Mucosa of gallbladder (tissue), 1 donor: ENCODE results near the gene SVBP. TPM values are rescaled to one million over a fixed set of nuclear protein-coding genes. Genes with fewer than 3 reads are reported as not detected.

Experiments used
- DNase-seq: peaks from one replicate; pipeline ENCODE4 v3.0.0-alpha.2; 2020; ENCODE audit warnings: low spot score
- total RNA-seq: library from RNA; stranded (reverse); gene quantifications from one replicate; pipeline ENCODE4 v1.2.1, GENCODE V29; 2021
- donor health status: DM: no; HTN: no; CAD: no.

Gene SVBP
- total RNA-seq, 1 donor from 2014 or later = 17.8 TPM

DNA sequence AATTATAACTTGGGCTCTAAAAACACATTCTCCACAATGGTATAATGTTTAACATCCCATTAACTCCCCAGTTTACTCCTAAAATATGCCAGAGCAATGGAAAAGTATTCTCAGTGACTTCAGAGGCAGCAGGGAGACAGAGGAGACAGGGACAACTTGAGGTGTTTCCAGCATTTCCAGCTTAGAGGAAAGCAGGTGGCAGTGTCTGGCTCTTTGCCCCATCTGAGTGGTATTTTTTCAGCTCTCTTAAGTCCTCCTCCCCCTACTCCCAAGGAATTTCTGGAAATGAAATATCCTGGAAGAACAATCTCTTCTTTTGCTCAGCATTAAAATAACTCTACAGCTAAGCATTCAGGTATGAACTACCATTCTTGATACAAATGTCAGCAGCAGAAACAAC, 11.0 kb downstream of the SVBP start:
- no peak for DNase-seq

DNA sequence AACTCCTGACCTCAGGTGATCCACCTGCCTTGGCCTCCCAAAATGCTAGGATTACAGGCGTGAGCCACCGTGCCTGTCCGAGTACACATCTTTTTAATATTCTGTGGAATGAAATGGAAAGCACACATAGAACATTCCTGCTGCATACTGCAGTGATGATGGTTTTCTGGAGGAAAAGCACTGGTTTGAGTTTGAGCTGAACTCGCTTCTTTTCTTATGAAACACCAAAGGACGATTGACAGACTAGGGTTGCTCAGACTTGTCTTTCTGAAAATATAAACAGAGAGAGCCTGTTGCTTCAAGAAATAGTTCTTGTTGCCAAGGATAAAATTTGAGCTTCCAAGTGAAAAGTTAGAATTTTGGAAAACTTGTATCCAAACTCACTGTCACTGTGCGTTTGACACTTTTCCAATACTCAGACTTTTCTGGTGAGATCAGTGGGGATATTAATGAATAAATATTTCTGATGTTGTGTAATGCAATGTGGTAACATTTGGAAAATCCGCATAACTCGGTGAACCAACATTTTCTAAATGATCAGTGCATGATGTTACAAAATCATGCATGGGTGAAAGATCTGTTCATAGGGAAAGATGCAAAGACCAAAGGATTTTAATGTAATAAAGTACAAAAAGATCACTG, 15.2 kb downstream of the SVBP start:
- no peak for DNase-seq

DNA sequence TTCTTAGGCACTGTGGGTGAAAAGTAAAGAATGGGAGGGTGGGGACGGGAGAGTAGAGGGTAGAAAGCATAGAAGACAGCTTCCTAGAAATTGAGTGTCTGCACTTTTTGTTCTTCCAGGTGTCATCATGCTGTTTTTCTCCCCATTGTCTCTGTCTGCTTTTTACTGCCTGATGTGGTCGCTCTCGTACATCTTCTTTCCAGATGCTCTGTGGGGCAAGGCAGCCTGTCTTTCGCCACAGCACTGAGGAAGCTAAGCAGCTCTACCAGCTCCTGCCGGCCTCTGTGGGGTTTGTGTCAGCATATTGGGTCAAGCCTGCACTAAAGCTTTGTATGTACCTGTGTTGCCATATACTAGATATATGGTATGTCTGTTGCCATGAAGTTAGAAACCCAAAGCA, 19.2 kb downstream of the SVBP start:
- DNase-seq = no peak

DNA sequence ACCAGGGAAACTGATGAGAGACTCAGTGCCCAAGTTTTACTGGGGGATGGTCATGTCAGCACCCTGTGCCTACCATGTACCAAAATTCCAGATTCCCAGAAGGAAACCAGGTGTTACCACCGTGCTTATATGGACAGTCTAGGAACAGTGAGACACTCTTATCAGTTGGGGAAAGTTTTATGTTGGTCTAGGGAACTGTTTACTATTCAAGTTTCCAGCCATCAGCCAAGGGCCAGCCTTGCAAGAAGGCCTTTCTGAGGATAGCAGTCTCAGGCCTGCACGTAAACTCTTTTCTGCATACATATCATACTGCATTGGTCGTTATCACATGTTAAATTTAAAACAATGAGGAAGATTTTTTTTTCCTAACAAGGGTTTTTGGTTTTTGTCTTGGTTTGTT, 19.8 kb downstream of the SVBP start:
- DNase-seq = no peak

DNA sequence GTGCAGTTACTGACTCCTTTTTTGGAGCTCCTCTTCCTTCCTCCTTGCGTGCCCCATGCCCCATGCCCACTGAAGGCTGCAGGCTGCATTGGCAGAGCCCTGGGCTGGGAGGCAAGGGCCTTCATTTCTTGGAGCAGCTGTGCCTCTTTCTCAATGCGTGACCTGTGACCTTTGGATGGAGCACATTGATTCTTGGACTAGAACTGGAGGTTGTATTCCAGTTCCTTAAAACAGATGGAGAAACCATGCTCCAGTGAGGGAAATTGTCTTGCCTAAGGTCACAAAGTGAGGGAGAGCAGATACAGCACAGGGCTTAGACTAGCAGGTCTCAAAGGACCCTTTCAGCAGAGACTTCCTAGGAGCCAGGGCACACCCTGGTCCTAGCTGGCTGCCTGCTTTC, 23.4 kb downstream of the SVBP start:
- no peak for DNase-seq

DNA sequence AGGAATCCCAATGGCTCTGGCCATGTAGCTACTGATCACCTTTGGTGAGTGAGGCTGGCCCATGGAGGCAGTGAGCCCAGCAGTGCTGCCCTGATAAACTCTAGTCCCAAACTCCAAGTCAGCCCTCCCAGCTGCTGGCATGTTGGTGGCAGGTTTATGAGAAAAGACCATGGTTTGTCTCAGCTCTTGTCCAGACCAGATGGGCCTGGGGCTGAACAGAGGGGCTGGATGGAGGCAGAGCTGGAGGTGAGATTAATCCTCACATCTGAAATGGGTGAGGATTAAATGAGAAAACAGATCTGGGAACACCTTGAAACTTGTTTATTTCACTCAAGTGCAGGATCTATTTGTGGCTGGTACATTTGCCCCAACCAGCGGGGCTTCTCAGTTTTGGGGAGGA, 29.2 kb downstream of the SVBP start:
- DNase-seq = no peak

DNA sequence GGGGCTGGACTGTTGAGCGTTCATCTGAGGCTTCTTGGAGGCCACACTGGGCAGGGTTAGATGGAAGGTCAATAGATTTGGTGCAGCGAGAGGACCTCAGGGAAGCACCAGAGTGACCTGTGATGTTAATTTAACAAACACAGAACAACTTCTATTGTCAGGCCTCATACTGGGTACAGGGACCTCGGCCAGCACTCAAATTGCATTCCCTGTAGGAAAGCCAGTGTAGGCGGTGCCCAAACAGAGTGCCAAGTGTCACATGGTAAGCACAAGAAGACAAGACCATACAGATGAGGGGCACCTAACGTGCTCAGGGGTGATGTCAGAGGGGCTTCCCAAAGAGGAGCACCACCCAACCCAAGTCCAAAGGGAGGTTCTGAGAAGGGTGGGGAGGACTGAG, 31.1 kb downstream of the SVBP start:
- no peak for DNase-seq

DNA sequence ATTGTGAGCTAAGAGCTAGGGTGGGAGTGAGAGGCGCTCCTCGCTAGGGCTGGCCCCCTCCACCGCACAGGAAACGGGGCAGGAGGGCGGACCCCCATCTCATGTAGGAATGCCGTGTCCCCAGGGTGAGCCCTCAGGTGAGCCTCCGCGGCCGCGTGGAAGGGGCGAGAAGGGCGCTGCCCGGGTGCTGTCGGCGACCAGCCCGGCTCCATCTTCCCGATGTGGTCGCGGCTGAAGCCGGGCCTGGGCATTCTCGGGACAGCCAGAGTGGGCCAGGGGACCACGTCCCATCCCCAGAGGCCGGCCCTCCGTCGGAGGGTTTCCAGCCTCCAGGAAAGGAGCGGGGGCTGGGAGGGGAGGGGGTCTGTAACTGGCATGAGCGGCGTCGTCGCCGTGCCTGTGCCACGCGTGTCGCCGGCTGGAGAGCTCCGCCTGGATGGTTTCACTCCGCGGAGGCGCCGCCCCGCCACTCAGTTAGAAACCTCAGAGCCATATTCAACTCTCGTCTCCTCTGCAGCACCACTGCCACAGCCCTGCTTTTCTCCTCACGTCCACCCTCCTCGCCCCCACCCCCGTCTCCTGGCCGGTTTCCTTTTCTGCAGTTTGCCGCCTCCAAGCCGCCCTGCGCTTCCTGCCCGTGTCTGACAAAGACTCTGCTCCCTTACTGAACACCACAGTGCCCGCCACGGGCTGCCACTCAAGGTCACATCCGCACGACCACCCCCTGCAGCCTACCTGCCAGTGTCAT, 32.1 kb downstream of the SVBP start, which contains the start of gene TMEM269:
Gene TMEM269 (plus strand): TSS at position 46 of the 748 bp plus-strand sequence. CDS start 4,903 bp downstream, outside the sequence.
- DNase-seq = no peak

DNA sequence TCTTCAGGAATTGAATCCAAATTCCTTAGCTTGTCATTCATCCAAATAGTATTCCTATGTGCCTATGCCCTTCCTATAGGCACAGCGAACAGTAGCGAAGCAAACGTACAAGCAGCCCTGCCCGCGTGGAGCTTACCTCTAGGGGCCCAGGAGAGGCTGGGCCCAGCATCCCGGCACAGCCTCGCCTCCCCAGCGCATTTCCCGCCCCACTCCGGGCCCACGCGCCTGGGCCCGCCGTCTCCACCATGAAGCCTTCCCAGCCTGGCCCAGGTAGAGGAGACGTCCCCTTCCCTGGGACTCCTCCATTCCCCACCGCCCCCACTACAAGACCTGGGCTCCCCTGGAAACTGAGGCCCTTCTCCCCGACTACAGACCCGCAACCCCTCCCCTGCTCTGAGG, 32.7 kb downstream of the SVBP start:
- no peak for DNase-seq

DNA sequence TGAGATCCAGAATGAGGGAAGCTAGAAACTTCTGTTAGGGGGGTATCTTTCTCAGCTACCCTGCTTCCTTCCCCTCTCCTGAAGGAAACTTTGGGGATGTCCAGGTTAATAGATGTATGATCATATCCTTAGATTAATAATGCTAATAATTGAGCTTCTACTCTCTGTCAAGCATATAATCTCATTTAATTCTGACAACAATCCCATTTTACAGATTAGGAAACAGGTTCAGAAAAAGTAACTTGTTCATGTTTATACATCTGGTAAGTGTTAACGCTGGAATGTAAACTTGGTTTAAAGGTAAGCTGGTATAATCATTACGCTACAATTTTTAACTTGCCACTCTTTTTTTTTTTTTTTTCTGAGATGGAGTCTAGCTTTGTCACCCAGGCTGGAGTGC, 34.1 kb downstream of the SVBP start:
- DNase-seq = no peak

DNA sequence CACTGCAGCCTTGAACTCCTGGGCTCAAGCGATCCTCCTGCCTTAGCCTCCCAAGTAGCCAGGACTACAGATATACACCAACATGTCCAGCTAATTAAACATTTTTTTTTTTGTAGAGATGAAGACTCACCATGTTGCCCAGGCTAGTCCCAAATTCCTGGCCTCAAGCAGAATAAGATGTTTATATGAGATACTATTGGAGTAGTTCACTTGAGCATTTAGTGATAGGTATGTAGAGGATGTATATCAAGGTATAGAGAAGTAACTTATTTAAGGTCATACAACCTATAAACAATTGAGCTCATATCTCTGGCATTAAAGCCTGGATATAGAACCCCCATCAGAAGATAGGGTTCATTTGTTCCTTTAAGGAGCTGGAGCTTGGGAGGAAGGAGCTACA, 37.0 kb downstream of the SVBP start:
- DNase-seq = no peak

DNA sequence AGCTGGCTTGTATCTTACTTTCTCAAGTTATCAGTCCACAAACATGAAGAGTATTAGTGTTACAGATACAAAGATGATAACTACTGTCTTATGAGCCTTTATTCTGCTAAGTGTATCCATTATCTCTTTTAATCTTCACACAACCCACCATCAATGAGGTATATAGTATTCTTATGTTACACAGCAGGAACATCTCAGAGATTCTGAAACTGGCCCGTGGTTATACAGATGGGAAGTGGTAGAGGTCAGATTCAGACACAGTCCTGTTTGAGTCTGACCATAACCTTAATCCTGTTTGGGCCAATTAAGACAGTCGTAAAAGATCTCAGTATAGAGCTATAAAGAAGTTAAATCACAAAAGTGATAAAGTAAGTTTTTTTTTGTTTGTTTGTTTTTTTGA, 37.5 kb downstream of the SVBP start:
- no peak for DNase-seq

DNA sequence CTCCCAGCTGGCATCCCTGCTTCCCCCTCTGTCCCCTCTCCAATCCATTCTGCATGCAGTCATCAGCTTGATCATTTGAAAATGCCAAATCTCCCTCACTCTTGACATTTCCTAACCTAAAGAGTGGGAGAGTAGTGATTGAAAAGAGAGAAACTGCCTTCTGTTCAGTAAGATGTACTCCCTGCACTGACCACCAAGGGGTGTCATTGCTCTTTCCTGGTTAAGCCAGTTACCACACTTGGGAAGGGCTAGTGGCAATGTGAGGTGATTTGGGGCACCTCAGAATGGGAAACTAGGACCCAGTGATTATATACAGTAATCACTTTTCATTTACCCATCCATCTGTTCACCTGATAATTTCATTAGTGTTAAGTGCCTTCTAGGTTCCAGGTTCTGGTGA, 39.3 kb downstream of the SVBP start:
- DNase-seq = no peak

DNA sequence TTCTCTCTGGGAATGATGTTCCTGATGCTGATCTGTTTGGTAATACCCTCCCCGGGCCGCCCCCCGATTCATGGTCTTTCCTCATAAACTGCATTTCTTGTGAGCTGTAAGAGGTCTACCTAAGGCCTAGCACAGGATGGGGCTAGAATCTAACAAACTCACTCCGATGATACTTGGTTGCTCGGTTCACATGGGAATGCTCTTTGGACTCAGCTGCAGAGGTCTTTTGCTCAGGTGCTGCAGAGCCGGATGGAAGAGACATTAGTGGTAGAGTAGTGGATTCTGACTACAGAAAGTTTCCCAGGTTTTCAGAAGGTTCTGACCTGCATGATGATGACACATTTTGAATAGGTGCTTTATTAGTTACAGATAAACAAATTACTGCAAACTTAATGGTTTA, 40.7 kb downstream of the SVBP start:
- no peak for DNase-seq

DNA sequence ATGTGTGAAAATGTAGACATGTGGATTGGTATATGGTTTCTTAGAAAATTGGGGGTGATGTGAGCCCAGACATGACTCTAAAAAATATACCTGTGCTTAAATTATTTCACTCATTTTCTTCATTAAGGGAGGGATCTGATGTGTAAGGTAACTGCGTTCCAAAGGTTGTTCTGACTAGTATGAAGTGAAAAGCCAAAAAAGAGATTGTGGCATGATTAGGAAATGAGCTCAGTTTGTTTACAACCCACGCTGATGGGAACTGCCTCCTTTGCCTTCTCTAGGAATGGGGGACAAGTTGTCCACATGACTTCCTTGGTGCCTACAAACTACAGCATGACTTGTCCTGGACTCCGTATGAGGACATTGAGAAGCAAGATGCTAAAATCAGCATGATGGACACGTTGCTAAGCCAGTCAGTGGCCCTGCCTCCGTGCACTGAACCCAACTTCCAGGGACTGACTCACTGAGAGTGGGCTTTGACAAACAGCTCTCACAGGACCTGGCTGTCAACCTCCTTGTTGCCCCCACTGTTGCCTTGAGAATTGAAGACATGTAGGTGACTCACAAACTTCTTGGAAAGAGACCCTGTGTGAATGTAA, 42.2 kb downstream of the SVBP start:
- DNase-seq = no peak

DNA sequence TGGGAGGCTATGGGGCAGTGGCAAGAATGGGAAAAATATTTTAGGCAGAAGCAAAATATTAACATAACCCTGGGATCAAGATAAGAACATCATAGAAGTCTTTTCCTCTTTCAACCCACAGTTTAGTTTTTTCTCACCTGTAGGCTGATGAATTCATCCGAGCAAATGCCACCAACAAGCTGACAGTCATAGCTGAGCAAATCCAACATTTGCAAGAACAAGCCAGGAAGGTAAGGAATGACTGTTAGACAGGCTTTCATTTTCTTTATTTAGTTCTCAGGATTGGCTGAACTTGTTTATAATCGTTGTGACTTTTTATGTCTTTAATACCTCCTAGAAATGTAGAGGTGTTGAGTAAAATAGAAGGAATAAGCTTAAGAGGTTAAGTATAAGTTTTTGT, 43.8 kb downstream of the SVBP start:
- no peak for DNase-seq

DNA sequence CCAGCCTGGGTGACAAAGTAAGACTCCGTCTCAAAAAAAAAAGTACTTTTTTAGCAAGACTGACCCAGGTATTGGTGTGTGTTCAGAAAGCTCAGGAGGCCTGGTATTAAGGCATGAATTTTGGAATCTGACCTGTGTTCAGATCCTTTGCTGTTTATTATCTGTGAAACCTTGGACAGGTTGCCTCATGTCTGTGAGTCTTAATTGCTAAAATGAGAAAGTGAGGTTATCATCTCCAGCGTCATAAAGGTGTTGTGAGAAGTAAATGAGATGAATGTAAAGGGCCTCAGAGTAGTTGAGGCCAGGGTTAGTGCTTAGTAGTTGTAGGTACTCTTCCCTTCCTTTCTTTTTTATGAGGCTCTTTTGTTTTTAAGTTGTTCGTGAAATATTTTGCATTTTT, 47.4 kb downstream of the SVBP start:
- DNase-seq = no peak

DNA sequence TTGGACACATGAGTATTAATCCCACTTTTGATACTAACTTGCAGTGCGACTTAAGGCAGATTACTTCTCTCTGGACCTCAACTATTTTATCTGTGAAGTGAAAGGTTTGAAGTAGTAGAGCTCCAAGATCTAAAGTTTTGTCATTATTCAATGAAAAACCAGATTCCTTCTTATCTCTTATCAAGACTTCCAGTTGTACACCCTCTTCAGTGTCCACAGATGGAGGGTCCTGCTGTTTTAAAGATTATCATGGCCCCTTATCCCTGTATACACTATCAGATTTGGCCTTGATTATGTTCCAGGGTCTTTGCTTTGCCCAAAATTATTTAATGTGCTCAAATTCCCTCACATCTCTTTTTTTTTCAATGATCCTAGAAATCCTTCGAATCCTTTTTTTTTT, 49.0 kb downstream of the SVBP start:
- no peak for DNase-seq

DNA sequence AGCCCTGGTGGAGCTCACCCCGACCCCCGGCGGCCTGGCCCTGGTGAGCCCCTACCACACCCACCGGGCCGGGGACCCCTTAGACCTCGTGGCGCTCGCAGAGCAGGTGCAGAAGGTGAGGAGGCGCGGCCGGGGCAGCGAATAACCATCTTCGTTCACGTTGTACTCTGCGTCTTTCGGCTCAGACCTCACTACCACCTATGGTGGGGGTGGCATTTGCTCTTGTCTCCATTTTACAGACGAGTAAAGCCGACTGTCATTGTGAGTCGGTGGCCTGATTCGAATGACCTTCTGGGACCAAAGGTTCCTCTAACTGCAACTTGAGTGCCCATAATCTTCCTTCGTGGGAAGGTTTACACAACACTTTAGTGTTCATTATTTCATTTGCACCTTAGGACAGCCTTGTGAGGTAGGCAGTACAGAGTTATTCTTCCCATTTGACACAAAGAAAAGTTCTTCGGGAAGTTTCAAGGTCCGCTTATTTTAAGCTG, 49.6 kb downstream of the SVBP start:
- no peak for DNase-seq

DNA sequence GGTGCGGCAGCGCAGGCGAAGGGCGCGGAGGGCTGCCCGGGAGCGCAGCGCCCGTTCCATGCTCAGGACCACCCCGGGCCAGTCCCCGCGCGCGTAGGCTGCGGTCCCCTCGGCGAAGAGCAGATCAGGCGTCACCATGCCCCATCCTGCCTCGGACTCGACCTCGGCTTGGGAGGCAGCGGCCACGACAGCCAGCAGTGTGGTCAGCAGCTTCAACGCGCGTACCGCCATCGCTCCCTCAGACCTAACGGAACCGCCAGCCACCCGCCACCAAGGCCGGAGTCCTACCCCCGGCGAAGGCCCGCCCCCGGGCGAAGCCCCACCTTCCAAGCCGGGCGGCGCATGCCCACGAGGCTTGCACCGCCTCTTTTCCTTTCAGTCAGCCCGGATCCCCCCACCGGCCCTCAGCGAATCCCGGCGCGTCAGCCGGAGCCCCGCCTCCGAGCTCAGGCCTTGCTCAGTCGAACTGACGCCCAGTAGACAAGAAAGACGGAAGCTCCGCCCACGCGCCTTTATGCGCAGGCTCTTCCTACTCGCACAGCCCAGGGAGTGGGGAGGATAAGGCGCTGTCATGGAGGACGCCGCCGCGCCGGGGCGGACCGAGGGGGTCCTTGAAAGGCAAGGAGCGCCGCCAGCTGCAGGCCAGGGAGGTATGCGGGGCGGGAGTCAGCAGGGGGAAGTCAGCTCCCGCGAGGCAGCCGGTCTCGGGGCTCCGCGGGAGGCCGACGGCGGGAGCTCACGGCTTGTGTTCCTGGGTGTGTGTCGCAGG, 50.3 kb downstream of the SVBP start, which contains the start of the genes C1orf50 and P3H1:
Gene C1orf50 (plus strand): TSS at position 509 of the 769 bp plus-strand sequence. CDS start 63 bp downstream, at position 572.
Gene P3H1 (minus strand): TSS at position 288 of the 769 bp plus-strand sequence. CDS start 57 bp downstream, at position 231.
- peak; percentile 100 for DNase-seq

DNA sequence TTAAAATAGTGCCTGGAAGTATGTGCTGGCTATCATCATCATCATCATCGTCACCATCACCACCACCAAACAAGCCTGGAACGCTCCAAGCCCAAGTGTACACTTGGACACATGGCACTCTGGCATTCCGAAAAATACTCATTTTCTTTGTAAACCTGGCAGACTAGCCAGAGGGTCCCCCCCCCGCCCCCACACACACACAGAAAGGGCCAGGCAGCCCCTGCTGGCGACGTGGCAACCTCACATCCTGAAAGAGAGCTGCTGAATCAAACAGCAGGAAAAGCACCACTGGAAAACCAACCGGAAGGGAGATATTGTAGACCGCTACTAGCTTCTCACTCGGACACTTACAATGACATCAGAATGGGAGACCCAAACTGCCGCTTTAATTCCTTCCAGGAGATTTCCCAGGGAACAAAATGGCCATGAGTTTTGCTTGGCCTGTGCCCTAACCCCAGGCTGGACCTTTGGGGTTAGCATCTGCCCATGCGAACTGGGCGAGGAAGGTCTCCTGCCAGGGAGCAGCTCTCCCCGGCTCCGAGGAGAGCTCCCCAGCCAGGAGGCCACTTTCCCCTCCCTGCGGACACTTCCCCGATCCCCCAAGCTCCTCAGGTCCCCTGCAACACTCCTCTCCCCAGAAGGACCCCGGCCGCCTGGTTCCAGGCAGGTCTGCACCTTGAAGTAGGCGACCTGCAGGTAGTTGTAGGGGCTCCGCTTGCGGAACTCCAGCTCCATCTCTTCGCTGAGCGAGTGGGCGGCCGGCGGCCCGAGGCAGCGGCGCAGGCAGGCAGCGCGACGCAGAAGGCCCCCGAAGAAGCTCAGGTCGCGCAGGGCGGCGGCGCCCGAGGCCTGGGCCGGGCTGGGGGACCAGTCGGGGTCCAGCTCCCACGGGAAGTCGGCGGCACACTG, 51.1 kb downstream of the SVBP start:
- peak; percentile 20 for DNase-seq
